GM18526 (cell line): ENCODE data around the gene ATG5.

Experiments
- POLR2A ChIP-seq: IDR thresholded peaks from 3 replicates; pipeline ENCODE4 v1.6.1; 2011; ENCODE audit not compliant: insufficient read length; ENCODE audit errors: extremely low read depth

The ATG5 gene

DNA sequence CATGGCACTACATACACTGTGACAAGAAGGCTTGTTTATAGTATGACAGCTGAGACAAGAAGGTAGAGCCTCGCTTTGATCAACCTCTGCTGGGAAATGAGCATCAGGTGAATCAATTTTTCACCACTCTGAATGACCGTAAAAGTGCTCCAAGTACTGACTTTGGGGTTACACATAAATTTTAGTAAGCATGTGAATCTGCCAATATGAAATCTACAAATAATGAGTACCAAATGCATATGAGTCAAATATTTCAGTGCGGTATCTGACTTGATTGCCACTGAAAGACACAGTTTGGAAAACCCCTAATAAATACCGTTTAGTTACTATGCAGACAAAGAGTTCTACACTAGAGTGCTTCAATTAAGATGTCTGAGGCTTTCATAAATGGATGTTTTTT, 77.8 kb downstream of the ATG5 start:
- TF ChIP-seq POLR2A: no peak

DNA sequence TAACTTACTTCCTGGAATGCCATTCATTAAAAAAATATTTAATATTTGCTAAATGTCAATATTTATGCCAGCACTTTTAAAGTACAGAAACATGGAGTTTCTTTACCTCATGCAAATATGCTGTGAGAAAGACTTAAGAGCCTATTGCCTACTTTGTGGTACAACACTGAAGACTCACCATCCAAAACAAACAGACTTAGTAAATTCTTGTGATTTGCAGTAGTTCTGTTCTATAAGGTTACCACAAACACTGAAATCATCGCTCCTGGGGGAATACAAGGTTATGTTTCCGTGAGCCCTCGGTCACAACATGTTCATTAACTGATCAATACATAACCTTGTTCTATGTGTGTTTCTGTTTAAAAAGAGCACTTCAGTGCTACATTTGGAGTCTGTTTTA, 78.3 kb downstream of the ATG5 start:
- no peak for TF ChIP-seq POLR2A

DNA sequence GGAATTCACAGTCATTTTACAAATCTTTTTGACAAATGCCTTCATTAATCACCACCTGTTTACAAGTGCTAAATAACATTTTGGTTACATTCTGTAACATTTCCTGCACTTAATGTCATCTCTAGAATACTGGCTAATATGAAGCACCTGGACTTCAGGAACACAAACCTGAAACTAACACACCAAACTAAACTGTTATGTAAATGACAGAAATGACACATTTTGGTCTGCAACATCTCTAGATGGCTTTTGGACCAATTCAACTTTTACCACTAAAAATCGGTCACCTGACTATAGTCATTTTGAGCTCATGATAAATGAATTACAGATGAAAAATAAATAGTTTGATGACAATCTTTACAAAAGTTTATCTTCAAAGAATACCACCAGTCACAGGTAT, 80.6 kb downstream of the ATG5 start:
- no peak for TF ChIP-seq POLR2A

DNA sequence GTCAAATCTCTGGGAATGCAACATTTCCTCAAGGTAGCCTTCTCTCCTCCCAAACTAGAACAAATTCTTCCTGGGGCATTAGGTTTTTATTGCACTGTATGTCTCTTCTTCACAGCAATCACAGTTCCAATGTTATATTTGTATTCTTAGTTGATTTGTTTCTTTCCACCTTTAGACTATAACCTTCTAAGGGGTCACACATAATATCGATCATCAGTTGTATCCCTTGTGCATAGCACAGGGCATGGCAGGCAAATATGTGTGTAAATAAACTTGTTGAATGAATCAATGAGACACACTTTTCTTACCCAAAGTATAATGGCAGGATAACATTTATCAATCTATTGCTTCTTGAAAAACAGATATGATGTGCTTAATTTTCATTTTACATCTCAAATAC, 81.0 kb downstream of the ATG5 start:
- TF ChIP-seq POLR2A: no peak

DNA sequence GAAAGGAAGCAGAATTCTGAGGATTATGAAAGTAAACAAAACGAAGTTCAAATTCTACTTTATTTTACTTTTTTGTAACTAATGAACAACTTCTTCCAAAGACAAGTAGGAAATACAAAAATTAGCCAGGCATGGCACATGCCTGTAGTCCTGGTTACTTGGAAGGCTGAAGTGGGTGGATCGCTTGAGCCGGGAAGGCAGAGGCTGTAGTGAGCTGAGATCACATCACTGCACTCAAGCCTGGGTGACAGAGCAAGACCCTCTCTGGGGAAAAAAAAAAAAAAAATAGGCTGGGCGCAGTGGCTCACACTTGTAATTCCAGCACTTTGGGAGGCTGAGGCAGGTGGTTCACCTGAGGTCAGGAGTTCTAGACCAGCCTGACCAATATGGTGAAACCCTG, 82.3 kb downstream of the ATG5 start:
- no peak for TF ChIP-seq POLR2A

DNA sequence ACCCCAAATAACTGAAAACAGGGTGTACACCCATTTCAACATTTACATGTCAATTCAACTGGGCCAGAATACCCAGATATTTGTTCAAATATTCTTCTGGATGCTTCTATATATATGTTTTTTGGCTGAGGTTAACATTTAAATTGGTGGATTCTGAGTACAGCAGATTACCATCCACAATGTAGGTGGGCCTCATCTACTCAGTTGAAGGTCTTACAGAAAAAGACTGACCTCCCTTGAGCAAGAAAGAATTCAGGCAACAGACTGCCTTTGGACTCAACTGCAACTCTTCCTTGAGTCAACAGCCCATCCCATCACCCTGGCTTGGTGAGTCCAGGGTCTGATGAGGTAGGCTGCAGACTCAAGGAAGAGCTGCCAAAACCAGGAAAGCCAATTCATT, 84.1 kb downstream of the ATG5 start:
- no peak for TF ChIP-seq POLR2A

DNA sequence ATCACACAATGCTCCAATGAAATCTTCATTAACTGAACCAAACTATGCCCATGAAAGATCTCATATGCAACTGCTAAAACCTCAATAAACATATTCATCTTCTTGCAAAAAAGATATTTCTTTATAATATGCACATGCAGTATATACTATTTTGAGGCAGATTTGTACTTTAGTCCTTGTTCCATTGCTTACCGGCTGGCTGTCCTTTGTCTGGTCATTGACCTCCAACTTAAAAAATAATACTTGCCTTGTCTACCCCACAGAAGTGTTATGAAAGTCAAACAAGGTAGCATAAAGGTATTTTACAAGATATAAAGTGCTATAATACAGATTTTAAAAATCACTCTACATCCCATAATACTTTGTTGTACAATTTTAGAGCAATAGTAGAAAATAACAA, 88.3 kb downstream of the ATG5 start:
- no peak for TF ChIP-seq POLR2A

DNA sequence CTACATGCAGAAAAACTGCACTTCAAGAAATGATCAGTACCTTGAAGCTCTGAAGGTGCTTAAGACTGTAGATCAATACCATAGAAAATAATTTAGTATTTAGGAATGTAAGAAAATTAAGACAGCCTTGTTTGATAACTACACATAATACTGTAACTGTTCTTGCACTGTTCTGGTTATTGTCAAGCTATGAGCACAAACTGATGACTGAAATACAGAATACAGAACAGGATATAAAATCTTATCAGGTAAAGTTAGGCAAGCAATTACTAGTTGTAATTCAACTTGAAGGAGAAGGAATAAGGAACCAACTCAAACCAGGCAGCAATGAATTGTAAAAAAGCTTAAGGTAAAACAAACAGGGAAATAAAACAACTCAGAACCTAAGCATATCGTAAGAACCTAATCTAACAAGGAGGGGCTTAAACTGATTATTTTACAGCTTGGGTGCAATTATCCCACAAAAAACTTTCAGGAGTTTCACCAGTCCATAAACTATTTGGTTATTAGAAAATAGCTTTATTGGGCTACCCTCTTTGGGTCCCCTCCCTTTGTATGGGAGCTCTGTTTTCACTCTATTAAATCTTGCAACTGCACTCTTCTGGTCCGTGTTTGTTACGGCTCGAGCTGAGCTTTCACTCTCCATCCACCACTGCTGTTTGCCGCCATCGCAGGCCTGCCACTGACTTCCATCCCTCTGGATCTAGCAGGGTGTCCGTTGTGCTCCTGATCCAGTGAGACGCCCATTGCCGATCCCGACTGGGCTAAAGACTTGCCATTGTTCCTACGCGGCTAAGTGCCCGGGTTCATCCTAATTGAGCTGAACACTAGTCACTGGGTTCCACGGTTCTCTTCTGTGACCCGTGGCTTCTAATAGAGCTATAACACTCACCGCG, 97.7 kb downstream of the ATG5 start:
- no peak for TF ChIP-seq POLR2A

DNA sequence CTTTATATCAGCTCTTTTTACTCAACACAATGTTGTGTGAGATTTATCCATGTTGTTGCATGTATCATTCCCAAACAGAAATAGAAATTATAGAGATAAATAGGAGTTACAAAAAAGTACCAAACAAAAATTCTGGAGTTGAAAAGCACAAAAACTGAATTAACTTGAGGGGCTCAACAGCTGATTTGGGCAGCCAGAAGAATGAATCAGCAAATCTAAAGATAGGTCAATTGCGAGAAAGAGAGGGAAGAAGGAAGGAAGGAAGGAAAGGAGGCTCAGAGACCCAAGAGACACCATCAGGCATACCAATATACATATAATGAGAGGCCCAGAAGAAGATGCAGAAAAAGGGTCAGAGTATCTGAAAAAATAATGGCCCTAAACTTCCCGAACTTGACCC, 98.9 kb downstream of the ATG5 start:
- no peak for TF ChIP-seq POLR2A

DNA sequence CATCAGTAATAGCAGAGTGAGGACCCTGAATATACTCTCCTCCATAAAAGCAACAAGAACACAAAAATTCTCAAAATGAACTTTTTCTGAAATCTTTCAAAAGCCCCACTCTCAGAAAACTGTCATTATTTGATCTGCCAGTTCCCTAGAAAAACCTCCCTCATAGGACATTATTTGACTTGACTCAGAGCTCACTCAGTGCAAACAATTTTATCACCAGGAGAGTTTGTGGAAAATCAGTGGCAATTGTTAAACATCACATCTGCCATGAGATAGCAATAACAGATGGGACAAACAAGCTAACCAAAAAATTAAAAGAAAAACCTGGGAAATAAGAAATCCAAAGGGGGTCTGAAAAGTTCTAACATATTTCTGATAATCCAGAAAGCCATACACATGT, 100.0 kb downstream of the ATG5 start:
- TF ChIP-seq POLR2A: no peak

DNA sequence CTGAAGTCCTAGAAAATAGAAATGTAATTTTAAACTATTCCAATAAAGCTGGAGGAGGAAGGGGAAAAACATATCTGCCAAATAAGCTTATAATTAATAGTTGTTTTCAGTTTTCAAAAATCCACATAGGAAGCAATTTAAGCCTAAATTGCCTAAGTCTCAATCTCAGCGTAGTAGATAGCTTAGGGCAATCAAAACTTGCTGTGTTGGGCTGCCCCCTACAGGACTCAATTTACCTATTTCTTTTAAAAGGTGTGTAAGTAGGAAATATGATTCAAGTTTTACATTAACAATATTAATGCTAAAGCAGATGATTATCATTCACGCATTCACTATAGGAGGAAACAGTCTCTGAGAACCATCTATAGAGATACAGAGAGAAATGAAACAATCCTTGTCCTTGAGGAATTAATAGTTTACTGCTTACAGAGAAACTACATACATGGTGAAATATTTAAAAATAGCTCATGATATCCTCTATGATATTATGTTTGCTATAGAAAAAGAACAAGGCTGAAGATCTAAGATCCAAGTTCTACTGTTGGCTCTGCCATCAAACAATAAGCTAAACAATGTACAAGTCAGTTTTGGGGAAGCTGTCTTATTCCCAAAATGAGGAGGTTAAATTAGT, 102.1 kb downstream of the ATG5 start:
- no peak for TF ChIP-seq POLR2A

DNA sequence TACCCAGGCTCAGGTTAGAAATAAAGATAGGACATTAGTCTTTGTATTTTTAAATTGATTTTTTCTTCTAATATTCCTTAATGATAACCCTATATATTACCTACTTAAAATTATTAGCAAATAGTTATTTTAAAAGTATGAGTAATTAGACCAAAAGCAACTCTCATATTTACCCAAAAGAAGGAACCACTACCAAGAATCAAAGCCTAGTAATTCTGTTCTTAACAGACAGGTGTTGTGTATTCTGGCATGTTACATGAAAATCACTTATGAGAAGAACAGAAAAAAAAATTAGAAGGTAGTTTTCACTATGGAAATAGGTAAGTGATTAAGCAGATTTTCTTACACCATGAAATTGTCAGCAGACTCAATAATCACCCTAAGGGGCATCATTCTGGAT, 105.1 kb downstream of the ATG5 start:
- no peak for TF ChIP-seq POLR2A

DNA sequence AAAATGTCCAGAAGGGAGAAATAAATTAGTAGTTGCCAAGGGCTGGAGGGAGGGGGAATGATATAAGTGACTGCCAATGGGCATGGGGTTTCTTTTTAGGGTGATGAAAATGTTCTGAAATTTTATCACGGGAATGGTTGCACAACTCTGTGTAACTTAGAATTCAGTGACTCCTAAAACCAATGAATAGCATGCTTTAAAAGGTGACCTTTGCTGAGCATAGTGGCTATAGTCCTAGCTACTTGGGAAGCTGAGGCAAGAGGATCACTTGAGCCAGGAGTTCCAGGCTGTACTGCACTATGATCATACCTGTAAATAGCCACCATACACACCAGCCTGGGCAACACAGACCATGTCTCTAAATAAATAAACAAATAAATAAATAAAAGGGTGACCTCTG, 109.0 kb downstream of the ATG5 start:
- no peak for TF ChIP-seq POLR2A

DNA sequence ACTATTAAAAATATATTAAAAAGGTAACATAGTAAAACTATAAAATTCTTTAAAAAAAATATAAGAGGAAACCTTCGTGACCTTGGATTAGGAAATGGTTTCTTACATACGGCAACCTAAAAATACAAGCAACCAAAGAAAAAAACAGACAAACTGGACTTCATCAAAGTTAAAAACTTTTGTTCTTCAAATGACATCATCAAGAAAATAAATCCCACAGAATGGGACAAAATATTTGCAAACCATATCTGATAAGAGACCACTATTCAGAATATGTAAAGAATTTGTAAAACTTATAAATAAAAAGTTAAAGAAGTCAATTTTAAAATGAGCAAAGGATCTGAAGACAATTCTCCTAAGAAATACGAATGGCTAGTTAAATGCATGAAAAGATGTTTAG, 110.0 kb downstream of the ATG5 start:
- no peak for TF ChIP-seq POLR2A

DNA sequence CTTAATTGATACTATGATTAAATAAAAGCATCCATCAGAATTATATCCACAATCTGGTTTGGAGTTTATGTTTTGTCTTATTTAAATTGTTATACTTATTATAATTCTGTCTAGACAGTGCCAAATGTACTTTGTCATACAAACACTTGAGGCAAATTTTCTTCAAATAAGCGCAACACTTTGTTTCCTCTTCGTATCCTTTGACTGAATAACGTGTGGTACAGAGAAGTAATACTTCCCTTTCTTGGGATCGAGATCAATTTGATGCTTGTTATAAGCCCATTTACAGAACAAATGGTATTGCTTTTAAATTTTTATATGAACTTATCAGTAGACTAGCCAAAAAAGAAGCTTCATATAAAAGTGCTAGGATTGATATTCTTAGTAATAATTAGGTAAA, 111.0 kb downstream of the ATG5 start:
- TF ChIP-seq POLR2A: no peak

DNA sequence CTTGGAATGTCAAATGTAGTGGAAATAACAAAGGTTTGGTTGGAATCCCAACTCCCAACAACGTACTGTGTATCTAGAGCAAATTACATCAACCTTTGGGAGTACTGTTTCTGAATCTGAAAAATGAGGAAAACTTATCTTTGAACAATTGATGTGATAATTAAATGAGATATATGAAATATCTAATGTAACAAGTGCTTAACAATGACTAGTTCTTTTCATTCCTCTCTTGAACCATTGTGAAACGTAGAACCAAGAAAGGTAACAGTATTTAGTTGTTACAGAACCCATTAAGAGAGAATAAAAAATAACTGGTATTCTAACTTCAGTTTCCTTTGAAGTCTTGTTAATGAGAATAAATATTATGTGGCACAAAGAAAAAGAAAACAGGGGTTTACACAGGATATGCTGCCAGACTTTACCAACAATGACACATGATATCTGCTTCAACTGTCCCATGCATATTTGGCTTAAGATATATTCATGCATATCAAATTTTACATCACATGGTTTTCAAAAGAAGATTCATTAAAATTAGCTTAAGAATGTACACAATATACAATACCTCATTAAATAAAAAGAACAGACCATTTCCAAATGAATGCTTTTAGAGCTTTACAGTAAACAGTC, 111.8 kb downstream of the ATG5 start:
- no peak for TF ChIP-seq POLR2A
